Activated CD8-positive, alpha-beta T cell treated with anti-CD3 and anti-CD28 coated beads for 36 hours (primary cell): Measurements from ENCODE around the gene LCT. TPM values are rescaled to one million over a fixed set of nuclear protein-coding genes. Genes with fewer than 3 reads are reported as not detected.
A peak's percentile ranks its signal among the peaks of the same experiment; 100 is the strongest.

Experiments
- ATAC-seq: fragments of 200-7000 bp; cut with Tn5 transposase; one replicate; pipeline ENCODE4 v1.10.0; 2021; ENCODE audit warnings: mild to moderate bottlenecking, moderate library complexity
- CTCF ChIA-PET: fragments of 350-600 bp; sonication (Branson Sonifier 250); formaldehyde crosslinking; loops from one replicate; lab custom pipeline; 2021; ENCODE audit warnings: antibody characterized with exemption; lab: Charles Lee
- POLR2A ChIA-PET: fragments of 350-600 bp; sonication (Branson Sonifier 250); formaldehyde crosslinking; loops from one replicate; lab custom pipeline; 2021; ENCODE audit warnings: antibody characterized with exemption; lab: Charles Lee
- DNase-seq: peaks from one replicate; pipeline ENCODE4 v3.0.0-alpha.2; 2020
- H3K27ac Mint-ChIP-seq: one replicate; pipeline ENCODE4 v1.8.0; 2021; ENCODE audit warnings: mild to moderate bottlenecking, mixed read lengths
- H3K27me3 Mint-ChIP-seq: one replicate; pipeline ENCODE4 v1.8.0; 2021; ENCODE audit warnings: mixed read lengths
- H3K36me3 Mint-ChIP-seq: one replicate; pipeline ENCODE4 v1.8.0; 2021; ENCODE audit warnings: low read depth, mixed read lengths
- H3K4me1 Mint-ChIP-seq: one replicate; pipeline ENCODE4 v1.8.0; 2021; ENCODE audit warnings: low read depth, mixed read lengths
- H3K4me3 Mint-ChIP-seq: one replicate; pipeline ENCODE4 v1.8.0; 2021; ENCODE audit warnings: mild to moderate bottlenecking, moderate library complexity, mixed read lengths
- H3K9me3 Mint-ChIP-seq: one replicate; pipeline ENCODE4 v1.8.0; 2021; ENCODE audit warnings: mixed read lengths
- CTCF ChIP-seq: fragments of 200-600 bp; IDR thresholded peaks from one replicate; pipeline ENCODE4 v1.8.0; 2022; ENCODE audit warnings: antibody characterized with exemption, mild to moderate bottlenecking
- intact Hi-C: fragments of 100-400 bp; cut with micrococcal nuclease; formaldehyde crosslinking; loops from one replicate; pipeline ENCODE4 v1.10.0; 2022
- total RNA-seq, 2 experiments: library from RNA; stranded (reverse); gene quantifications; one replicate each; pipeline ENCODE4 v1.2.3, GENCODE V29; 2021

Gene LCT
- total RNA-seq, 2 experiments from 2014 or later = 0.11 to 0.29 TPM

- intact Hi-C loops = no loop called here
- POLR2A ChIA-PET = interaction anchor here (1.5 kb wide), 1 partner anchor 13 kb away, joined by 4 read pairs; no protein-coding TSS in a partner anchor
- H3K36me3 Mint-ChIP-seq = peaks cover 15% of the 10 kb centered on the region
- no peak overlapping the region for H3K27ac Mint-ChIP-seq
- no peaks in the 10 kb centered on the region for H3K27me3 Mint-ChIP-seq
- ATAC-seq (no peak), DNase-seq (no peak)
- peaks cover 20% of the 10 kb centered on the region for H3K9me3 Mint-ChIP-seq
- no peak overlapping the region for H3K4me3 Mint-ChIP-seq
- CTCF ChIA-PET = interaction anchor here (1.4 to 2.0 kb wide), 3 partner anchors 11 to 20 kb away, joined by 4 to 5 read pairs (median 4); no protein-coding TSS in a partner anchor
- H3K4me1 Mint-ChIP-seq = peaks cover 5% of the 10 kb centered on the region
- TF ChIP-seq CTCF = no peak
Measured at GRCh38 chr2:135803278-135803677, 33.7 kb downstream of the LCT start.

GRCh38 chr2:135802350-135802749 lies 34.6 kb downstream of the LCT start:
- H3K9me3 Mint-ChIP-seq = peaks cover 20% of the 10 kb centered on the region
- intact Hi-C loops = no loop called here
- peaks cover 7% of the 10 kb centered on the region for H3K4me1 Mint-ChIP-seq
- no peak overlapping the region for H3K27ac Mint-ChIP-seq
- ChIA-PET POLR2A (interaction anchor here (1.5 kb wide), 1 partner anchor 12 kb away, joined by 4 read pairs; no protein-coding TSS in a partner anchor), CTCF (interaction anchor here (1.4 to 2.0 kb wide), 3 partner anchors 12 to 19 kb away, joined by 4 to 5 read pairs (median 4); no protein-coding TSS in a partner anchor)
- DNase-seq (no peak), ATAC-seq (no peak)
- H3K27me3 Mint-ChIP-seq = no peaks in the 10 kb centered on the region
- no peak overlapping the region for H3K4me3 Mint-ChIP-seq
- no peak for TF ChIP-seq CTCF
- H3K36me3 Mint-ChIP-seq = peaks cover 15% of the 10 kb centered on the region

GRCh38 chr2:135800513-135801460 lies 36.2 kb downstream of the LCT start:
- H3K9me3 Mint-ChIP-seq = peaks cover 20% of the 10 kb centered on the region
- no peak for ATAC-seq
- CTCF ChIA-PET = interaction anchor here (0.8 to 6.3 kb wide), 8 partner anchors 11 to 50 kb away, joined by 3 to 145 read pairs (median 4); no protein-coding TSS in a partner anchor

GRCh38 chr2:135799738-135800137 lies 37.2 kb downstream of the LCT start:
- intact Hi-C loops = no loop called here
- H3K36me3 Mint-ChIP-seq = peaks cover 15% of the 10 kb centered on the region
- no peak for ATAC-seq
- CTCF ChIA-PET = interaction anchor here (0.6 to 6.3 kb wide), 12 partner anchors 10 to 84 kb away, joined by 3 to 145 read pairs (median 7); partner anchors contain the start of gene UBXN4
- H3K27ac Mint-ChIP-seq = no peak overlapping the region
- H3K4me1 Mint-ChIP-seq = peaks cover 12% of the 10 kb centered on the region
- H3K9me3 Mint-ChIP-seq = peaks cover 20% of the 10 kb centered on the region
- POLR2A ChIA-PET = no interaction called here
- H3K4me3 Mint-ChIP-seq = no peak overlapping the region
- TF ChIP-seq CTCF = peak; percentile 22
- no peaks in the 10 kb centered on the region for H3K27me3 Mint-ChIP-seq
- DNase-seq = peak; percentile 37

More at GRCh38 chr2:135800513-135801460, 36.2 kb downstream of the LCT start:
- no peak for TF ChIP-seq CTCF
- DNase-seq = no peak
- H3K4me3 Mint-ChIP-seq = no peak overlapping the region
- H3K4me1 Mint-ChIP-seq = peaks cover 8% of the 10 kb centered on the region
- no peaks in the 10 kb centered on the region for H3K27me3 Mint-ChIP-seq
- POLR2A ChIA-PET = no interaction called here
- H3K36me3 Mint-ChIP-seq = peaks cover 15% of the 10 kb centered on the region
- intact Hi-C loops = no loop called here
- H3K27ac Mint-ChIP-seq = no peak overlapping the region
